Loucy (cell line): ENCODE data around the gene GALNT3.

Experiments used
- CTCF ChIP-seq: fragments of 200-600 bp; sonication (generic); conservative IDR thresholded peaks from 2 replicates; pipeline ENCODE4 v1.5.1; 2014; ENCODE audit warnings: mild to moderate bottlenecking, antibody characterized with exemption, low read length
- EZH2phosphoT487 ChIP-seq: fragments of 200-600 bp; IDR thresholded peaks from 2 replicates; pipeline ENCODE4 v1.6.1; 2018; ENCODE audit warnings: antibody characterized with exemption, mild to moderate bottlenecking, moderate library complexity, borderline replicate concordance

GRCh38 chr2:165743442-165743841, 50.6 kb downstream of the GALNT3 start:
- TF ChIP-seq CTCF (no peak), EZH2phosphoT487 (no peak)
